GM18502 (cell line): ENCODE results near the gene SETBP1.

Source experiments
- ATAC-seq: cut with Tn5 transposase; IDR thresholded peaks from one replicate; pipeline ENCODE4 v1.9.1; 2021; ENCODE audit warnings: mild to moderate bottlenecking; ENCODE audit not compliant: unreplicated experiment, poor library complexity

Gene SETBP1

GRCh38 chr18:45116116-45116515, 435.4 kb downstream of the SETBP1 start:
- ATAC-seq = no peak
